CD4-positive, alpha-beta T cell (primary cell): ENCODE results near the gene TMEM258. TPM values are rescaled to one million over a fixed set of nuclear protein-coding genes. Genes with fewer than 3 reads are reported as not detected.

Experiments
- ATAC-seq: fragments of 200-7000 bp; cut with Tn5 transposase; one replicate; pipeline ENCODE4 v1.10.0; 2022; ENCODE audit warnings: mild to moderate bottlenecking; ENCODE audit not compliant: poor library complexity
- CTCF ChIA-PET: fragments of 350-600 bp; sonication (Branson Sonifier 250); formaldehyde crosslinking; loops from one replicate; lab custom pipeline; 2021; ENCODE audit warnings: antibody characterized with exemption, inconsistent platforms; lab: Charles Lee
- POLR2A ChIA-PET: fragments of 350-600 bp; sonication (Branson Sonifier 250); formaldehyde crosslinking; loops from one replicate; lab custom pipeline; 2021; ENCODE audit warnings: antibody characterized with exemption, inconsistent platforms; lab: Charles Lee
- DNase-seq, 14 experiments: peaks; one replicate each; pipeline ENCODE4 v3.0.0-alpha.2; 2013 to 2020; ENCODE audit warnings: mixed read lengths in 2 of 14
- H3K27ac ChIP-seq, 2 donors: one replicate each; pipeline versions ENCODE4 v1.5.1 to v1.7.0; 2013; ENCODE audit warnings: low read length in 2 of 2, low read depth in 1 of 2, mild to moderate bottlenecking in 1 of 2
- H3K27me3 ChIP-seq, 2 experiments: 1 replicate in 1 of 2; 2 replicates in 1 of 2; pipeline versions ENCODE4 v1.6.1 to v1.7.0; 2013; ENCODE audit warnings: low read length in 2 of 2, control low read depth in 1 of 2, mild to moderate bottlenecking in 1 of 2, moderate library complexity in 1 of 2; ENCODE audit not compliant: insufficient read depth in 2 of 2, control insufficient read depth in 1 of 2
- H3K36me3 ChIP-seq: one replicate; pipeline ENCODE4 v1.6.1; 2013; ENCODE audit warnings: low read length, control low read depth; ENCODE audit not compliant: insufficient read depth
- H3K4me1 ChIP-seq: one replicate; pipeline ENCODE4 v1.6.1; 2013; ENCODE audit warnings: low read length, control low read depth; ENCODE audit not compliant: insufficient read depth
- H3K4me3 ChIP-seq: one replicate; pipeline ENCODE4 v1.5.1; 2013; ENCODE audit warnings: mild to moderate bottlenecking, low read length, moderate library complexity
- H3K9me3 ChIP-seq, 2 experiments: 1 replicate in 1 of 2; 2 replicates in 1 of 2; pipeline versions ENCODE4 v1.6.1 to v1.7.0; 2013; ENCODE audit warnings: low read length in 2 of 2, mild to moderate bottlenecking in 2 of 2, control low read depth in 1 of 2, moderate library complexity in 1 of 2; ENCODE audit not compliant: control insufficient read depth in 1 of 2, insufficient read depth in 1 of 2
- H3K27ac Mint-ChIP-seq: one replicate; pipeline ENCODE4 v1.8.0; 2020; ENCODE audit warnings: mixed read lengths
- H3K27me3 Mint-ChIP-seq: one replicate; pipeline ENCODE4 v1.8.0; 2021; ENCODE audit warnings: mixed read lengths
- H3K36me3 Mint-ChIP-seq: one replicate; pipeline ENCODE4 v1.8.0; 2021; ENCODE audit warnings: low read depth, mixed read lengths
- H3K4me1 Mint-ChIP-seq: one replicate; pipeline ENCODE4 v1.8.0; 2021; ENCODE audit warnings: low read depth, mixed read lengths
- H3K4me3 Mint-ChIP-seq: one replicate; pipeline ENCODE4 v1.8.0; 2020; ENCODE audit warnings: mild to moderate bottlenecking, mixed read lengths
- H3K9me3 Mint-ChIP-seq: one replicate; pipeline ENCODE4 v1.8.0; 2020; ENCODE audit warnings: mixed read lengths
- CTCF ChIP-seq: fragments of 200-600 bp; IDR thresholded peaks from one replicate; pipeline ENCODE4 v1.8.0; 2022; ENCODE audit warnings: antibody characterized with exemption, mild to moderate bottlenecking
- intact Hi-C, 2 experiments: fragments of 100-400 bp; cut with DNase I in 1 of 2; cut with micrococcal nuclease in 1 of 2; formaldehyde crosslinking; loops; one replicate each; pipeline versions ENCODE4 v1.15.1 to v1.9.0; 2023 to 2025; cut with DNase I, micrococcal nuclease
- total RNA-seq, 174 experiments: library from RNA in 2 of 174; stranded (reverse) in 2 of 174; gene quantifications; one replicate each; pipeline ENCODE4 v1.2.3 and lab custom pipeline; 2021 to 2026

The TMEM258 gene
- total RNA-seq, 2 experiments from 2014 or later = 55.2 to 56.0 TPM

GRCh38 chr11:61747967-61748285 is 44.5 kb downstream of the TMEM258 start:
- CTCF ChIA-PET = interaction anchor here (1.0 kb wide), 1 partner anchor 40 kb away, joined by 3 read pairs; no protein-coding TSS in a partner anchor
- DNase-seq (no peak), ATAC-seq (no peak)
- peaks cover under 1% of the 10 kb centered on the region for H3K4me1 Mint-ChIP-seq
- Histone ChIP-seq H3K27ac (no peak overlapping the region), H3K36me3 (no peaks in the 10 kb centered on the region), H3K9me3 (peaks cover 0 to 9% of the 10 kb centered on the region in 2 experiments), H3K4me3 (no peak overlapping the region), H3K27me3 (peaks cover 20 to 24% of the 10 kb centered on the region in 2 experiments), H3K4me1 (peaks cover 15% of the 10 kb centered on the region)
- intact Hi-C loops = no loop called here
- no peaks in the 10 kb centered on the region for H3K36me3 Mint-ChIP-seq
- POLR2A ChIA-PET = no interaction called here
- peaks cover 29% of the 10 kb centered on the region for H3K27me3 Mint-ChIP-seq
- H3K27ac Mint-ChIP-seq = no peak overlapping the region
- no peak overlapping the region for H3K4me3 Mint-ChIP-seq
- TF ChIP-seq CTCF = no peak
- H3K9me3 Mint-ChIP-seq = no peaks in the 10 kb centered on the region

- Mint-ChIP-seq H3K4me1 (no peaks in the 10 kb centered on the region), H3K27ac (no peak overlapping the region), H3K4me3 (no peak overlapping the region), H3K9me3 (no peaks in the 10 kb centered on the region), H3K27me3 (peaks cover 28% of the 10 kb centered on the region), H3K36me3 (no peaks in the 10 kb centered on the region)
- Histone ChIP-seq H3K27me3 (peaks cover 20 to 24% of the 10 kb centered on the region in 2 experiments), H3K36me3 (no peaks in the 10 kb centered on the region), H3K4me1 (peaks cover 10% of the 10 kb centered on the region), H3K27ac (no peak overlapping the region), H3K9me3 (peaks cover 0 to 6% of the 10 kb centered on the region in 2 experiments), H3K4me3 (no peak overlapping the region)
- ChIA-PET POLR2A (no interaction called here), CTCF (interaction anchor here (1.0 kb wide), 1 partner anchor 41 kb away, joined by 3 read pairs; no protein-coding TSS in a partner anchor)
- no peak for ATAC-seq
- intact Hi-C loops = no loop called here
- DNase-seq = peak in 12 of 14 experiments; percentile 4 to 61 (median 22)
- peak; percentile 57 for TF ChIP-seq CTCF
These were observed 45.0 kb downstream of the TMEM258 start for GRCh38 chr11:61747192-61747966.

- no peaks in the 10 kb centered on the region for H3K9me3 Mint-ChIP-seq
- peaks cover 22% of the 10 kb centered on the region for H3K27me3 Mint-ChIP-seq
- no peaks in the 10 kb centered on the region for H3K36me3 Mint-ChIP-seq
- no peaks in the 10 kb centered on the region for H3K36me3 ChIP-seq
- no peak overlapping the region for H3K4me3 Mint-ChIP-seq
- intact Hi-C loops = no loop called here
- ATAC-seq = no peak
- H3K27ac ChIP-seq = no peak overlapping the region
- CTCF ChIA-PET = no interaction called here
- no peaks in the 10 kb centered on the region for H3K4me1 Mint-ChIP-seq
- H3K27me3 ChIP-seq = peaks cover 16 to 20% of the 10 kb centered on the region in 2 experiments
- H3K4me3 ChIP-seq = no peak overlapping the region
- no peak overlapping the region for H3K27ac Mint-ChIP-seq
- H3K9me3 ChIP-seq = peaks cover 0 to 6% of the 10 kb centered on the region in 2 experiments
- peaks cover 4% of the 10 kb centered on the region for H3K4me1 ChIP-seq
- DNase-seq = no peak
- POLR2A ChIA-PET = no interaction called here
- no peak for TF ChIP-seq CTCF
These were observed 45.8 kb downstream of the TMEM258 start for GRCh38 chr11:61746442-61747191.
